Bronchial smooth muscle cell (primary cell): ENCODE data around the gene TAGLN3. TPM values are rescaled to one million over a fixed set of nuclear protein-coding genes. Genes with fewer than 3 reads are reported as not detected.

Experiments used
- total RNA-seq: library from RNA; depleted of rRNA; stranded (reverse); fragments of >200 nt; gene quantifications from 2 replicates; pipeline ENCODE4 v1.2.1, GENCODE V29; 2014

TAGLN3 gene
- 0.69 and 4.4 TPM in 2 replicates for total RNA-seq

GRCh38 chr3:111998636-111999483, at the start of gene TAGLN3:
Gene TAGLN3, plus strand, starts transcription at chr3:111998922. Its CDS starts 501 bp downstream, at chr3:111999423.

GRCh38 chr3:111978583-111979433, 19.9 kb upstream of the TAGLN3 start, which contains the start of gene ABHD10:
Gene ABHD10, plus strand, starts transcription at chr3:111979026. Its CDS starts 36 bp downstream, at chr3:111979062.

GRCh38 chr3:112034436-112034835, 35.7 kb downstream of the TAGLN3 start, which contains the start of gene TMPRSS7:
Gene TMPRSS7, plus strand, starts transcription at chr3:112034736. Its CDS starts 110 bp downstream, at chr3:112034846.

Other genes starting within 250 kb of the TAGLN3 start
- gene PHLDB2, start 139.7 kb upstream of the TAGLN3 start, total RNA-seq: 19.5 and 22.9 TPM in 2 replicates
- 34.4 and 44.0 TPM in 2 replicates for gene ABHD10, start 19.9 kb upstream of the TAGLN3 start, total RNA-seq
- gene TMPRSS7, start 35.8 kb downstream of the TAGLN3 start, total RNA-seq: under 0.01 TPM in 1 of 2 replicates, not detected in the other
- gene C3orf52, start 87.5 kb downstream of the TAGLN3 start, total RNA-seq: 2.0 and 3.0 TPM in 2 replicates
- gene GCSAM, start 134.3 kb downstream of the TAGLN3 start, total RNA-seq: not detected in 2 replicates